Stimulated activated CD4-positive, alpha-beta T cell treated with anti-CD3 and anti-CD28 coated beads, Interleukin-4, amount 100 ng/mL, for 1 hour (primary cell): ENCODE results near the gene ERF.

Experiments used
- DNase-seq: peaks from one replicate; pipeline ENCODE4 v3.0.0-alpha.2; 2020

The ERF gene

GRCh38 chr19:42286349-42287016 is 31.6 kb upstream of the ERF start:
- no peak for DNase-seq

GRCh38 chr19:42285988-42286348 is 31.0 kb upstream of the ERF start:
- no peak for DNase-seq

DNA sequence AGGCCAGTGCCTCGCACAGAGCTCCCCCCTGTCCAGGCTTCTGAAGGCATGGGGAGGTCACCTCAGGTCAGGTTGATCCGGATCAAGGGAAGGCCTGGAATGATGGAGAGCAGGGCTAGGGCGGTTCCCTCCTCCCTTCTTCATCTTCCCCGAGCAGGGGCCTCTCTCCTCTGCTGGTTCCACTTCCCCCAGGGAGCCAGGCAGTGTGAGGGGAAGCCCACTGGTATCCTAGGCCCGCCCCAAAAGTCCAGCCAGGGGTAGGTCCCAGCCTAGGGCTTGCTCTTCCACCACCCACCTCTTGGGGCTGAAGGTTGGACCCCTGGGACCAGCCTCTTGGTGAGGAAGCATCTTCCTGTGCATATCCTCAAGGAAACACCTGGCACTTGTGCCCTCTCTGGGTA is 30.6 kb upstream of the ERF start:
- DNase-seq: no peak

DNA sequence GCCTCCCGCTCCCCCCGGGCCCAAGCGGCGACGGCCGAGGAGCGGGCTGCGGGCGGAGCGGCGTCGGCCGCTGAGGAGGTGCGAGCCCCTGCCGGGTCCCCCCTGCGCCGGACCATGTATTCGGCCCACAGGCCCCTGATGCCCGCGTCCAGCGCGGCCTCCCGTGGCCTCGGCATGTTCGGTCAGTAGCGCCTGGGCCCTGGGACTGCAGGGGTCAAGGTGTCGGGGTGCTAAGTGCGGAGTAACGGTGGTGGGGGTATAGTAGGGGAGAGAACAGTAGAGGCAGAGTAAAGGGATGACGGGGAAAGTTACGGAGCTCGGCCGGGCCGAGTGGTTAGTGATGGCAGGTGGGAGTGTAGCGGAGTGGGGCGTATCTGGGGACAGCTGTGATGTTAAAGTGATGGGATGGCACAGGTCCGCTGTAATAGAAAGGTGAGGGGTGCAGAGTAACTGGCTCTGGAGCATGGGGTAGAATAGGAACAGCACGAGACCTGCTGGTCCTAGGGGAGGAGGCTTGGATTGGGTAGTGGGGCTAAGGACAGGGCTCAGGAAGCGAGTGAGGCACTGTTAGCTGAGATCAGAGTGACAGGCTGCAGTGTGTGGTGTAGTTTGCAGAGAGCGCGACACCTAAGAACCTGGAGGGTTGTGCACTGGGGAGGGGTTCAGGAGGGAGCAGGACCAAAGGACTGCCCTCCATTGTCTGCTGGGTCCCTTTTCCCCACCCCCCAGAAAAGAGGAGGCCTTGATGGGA is 29.8 kb upstream of the ERF start:
- no peak for DNase-seq

DNA sequence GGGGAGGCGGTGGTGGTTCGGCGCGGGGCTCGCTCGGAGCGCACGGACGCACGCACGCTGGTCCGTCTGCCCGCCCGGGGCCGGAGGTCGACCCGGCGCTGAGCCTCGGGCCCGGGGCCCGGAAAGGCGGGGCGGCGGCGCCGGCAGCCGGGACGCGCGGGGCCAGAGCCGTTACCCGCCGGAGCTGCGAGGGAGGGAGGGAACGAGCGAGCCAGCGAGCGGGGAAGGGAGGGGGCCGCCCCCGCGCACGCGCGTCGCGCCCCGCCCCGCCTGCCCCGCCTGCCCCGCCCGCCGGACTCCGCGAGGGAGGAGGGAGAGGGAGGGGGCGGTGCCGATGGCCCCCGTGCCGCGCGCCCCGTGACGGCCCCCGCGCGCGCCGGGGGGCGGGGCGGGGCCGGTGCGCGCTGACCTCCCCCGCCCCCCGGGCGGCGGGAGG is 29.2 kb upstream of the ERF start:
- DNase-seq: peak; percentile 82

GRCh38 chr19:42283188-42284065 is 28.5 kb upstream of the ERF start:
- peak; percentile 95 for DNase-seq

DNA sequence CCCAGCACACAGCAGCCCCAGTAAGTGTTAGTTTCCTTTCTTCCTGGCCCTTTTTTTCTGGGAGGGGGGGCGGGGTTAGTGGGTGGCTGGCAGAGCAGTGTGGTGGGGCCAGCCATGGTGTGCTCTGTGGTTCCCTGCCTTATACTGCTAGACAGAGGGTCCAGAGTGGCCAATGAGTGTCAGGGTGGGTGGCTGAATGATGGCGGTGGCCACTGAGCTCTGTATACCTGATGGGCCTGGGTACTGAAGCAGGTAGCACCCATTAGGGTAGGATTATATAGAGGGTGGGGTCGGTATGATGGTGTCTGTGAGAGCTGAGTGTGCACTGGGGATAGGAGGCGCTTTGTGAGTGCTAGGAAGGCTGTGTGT is 27.9 kb upstream of the ERF start:
- DNase-seq: no peak

DNA sequence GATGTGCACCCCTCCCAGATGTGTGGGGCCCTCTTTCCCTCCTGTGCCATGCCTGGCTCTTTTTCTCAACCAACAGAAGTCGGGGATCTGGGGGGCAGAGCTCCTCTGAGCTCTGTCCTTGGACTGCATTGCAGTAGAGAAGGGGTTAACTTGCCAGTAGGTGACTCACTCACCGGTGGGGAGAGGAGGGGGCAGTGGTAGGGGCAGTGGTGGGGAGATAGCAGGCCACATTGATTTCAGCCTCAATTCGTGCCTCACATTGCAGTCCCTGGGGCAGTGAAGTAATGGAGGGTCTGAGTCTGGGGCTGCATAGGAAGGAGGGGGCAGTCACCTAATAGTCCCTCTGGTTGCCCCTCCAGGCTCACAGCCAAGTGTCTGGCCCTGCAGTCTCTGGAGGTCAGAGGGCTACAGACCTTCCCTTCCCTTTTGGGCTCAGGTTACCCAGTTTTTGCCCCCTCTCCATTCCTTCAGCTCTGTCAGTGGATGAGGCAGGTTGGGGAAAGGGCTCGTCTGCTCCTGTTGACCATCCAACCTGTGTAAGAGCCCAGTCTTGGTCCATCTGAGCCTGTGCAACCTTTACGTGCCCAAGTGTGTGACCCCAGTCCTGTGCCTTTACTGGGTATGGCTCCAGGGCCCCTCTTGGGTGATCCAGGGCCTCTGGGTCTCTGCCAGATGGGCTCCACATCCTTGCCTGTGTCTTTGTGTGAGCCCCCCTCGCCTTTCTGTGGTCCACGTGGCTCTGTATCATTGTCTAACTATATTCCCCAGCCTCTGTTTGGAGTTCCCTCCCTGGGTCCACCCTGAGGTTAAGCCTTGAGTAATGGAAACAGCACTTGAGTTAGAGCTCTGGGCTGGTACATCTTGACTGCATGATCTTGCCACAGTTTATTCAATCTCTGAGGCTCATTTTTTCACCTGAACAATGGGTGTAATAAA is 27.2 kb upstream of the ERF start:
- DNase-seq: no peak

- no peak for DNase-seq
These were observed 26.4 kb upstream of the ERF start for GRCh38 chr19:42281146-42281826.

DNA sequence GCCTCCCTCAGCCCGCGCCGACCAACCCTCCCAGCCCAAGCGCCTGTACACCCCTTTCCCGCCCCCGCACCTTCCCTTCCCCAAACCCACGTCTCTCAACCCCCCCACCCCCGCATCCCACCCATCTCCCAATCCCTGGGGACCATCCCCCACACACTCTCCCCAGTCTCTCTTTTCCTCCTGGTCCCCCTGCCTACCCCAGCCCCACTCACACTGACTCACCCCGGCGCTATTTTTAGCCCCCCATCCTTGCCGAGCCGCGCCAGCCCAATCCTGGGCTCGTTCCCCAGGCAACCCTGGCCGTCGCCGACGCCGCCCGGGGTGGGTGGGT is 25.9 kb upstream of the ERF start:
- peak; percentile 39 for DNase-seq

DNA sequence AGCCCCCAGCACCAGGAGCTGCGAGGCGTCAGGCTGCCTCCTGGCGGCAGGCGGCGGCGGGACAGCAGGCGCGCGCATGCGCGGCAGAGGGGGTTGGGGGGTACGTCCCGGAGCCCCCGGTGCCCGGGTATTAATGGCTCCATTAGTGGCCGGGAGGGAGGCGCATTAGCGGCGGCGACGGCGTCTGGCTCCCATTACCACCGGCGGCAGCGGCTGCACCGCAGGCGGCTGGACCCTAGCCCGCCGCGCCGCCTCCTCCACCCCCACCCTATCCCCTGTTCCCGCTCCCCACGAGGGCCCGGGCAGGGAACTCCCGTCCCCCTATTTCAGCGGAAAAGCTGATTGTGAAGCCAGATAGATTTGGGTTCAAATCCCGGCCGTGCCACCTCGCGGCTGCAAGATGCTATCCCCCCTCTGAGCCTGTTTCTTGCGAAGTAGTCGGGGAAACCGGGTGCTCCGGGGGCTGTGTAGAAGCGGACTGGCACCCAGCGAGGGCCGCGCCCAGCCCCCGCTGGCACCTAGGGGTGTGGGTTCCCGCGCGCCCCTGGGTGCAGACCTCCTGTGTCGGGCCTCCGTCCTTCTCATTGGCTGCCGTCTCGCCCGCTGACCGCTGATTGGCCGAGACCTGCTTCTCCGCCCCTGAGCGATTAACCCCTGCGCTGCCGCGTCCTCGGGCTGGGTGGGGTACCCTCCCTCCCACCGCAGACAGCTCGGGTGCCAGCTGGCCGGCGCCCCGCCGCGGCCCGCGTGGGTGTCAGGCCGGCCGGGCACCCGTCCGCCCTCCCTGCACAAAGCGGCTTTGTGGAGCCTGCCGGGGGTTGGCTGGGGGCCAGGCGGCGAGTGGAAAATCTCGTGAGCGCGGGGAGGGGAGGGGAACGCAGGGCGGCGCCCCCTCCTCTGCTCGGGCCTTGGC is 25.2 kb upstream of the ERF start:
- peak; percentile 88 for DNase-seq

DNA sequence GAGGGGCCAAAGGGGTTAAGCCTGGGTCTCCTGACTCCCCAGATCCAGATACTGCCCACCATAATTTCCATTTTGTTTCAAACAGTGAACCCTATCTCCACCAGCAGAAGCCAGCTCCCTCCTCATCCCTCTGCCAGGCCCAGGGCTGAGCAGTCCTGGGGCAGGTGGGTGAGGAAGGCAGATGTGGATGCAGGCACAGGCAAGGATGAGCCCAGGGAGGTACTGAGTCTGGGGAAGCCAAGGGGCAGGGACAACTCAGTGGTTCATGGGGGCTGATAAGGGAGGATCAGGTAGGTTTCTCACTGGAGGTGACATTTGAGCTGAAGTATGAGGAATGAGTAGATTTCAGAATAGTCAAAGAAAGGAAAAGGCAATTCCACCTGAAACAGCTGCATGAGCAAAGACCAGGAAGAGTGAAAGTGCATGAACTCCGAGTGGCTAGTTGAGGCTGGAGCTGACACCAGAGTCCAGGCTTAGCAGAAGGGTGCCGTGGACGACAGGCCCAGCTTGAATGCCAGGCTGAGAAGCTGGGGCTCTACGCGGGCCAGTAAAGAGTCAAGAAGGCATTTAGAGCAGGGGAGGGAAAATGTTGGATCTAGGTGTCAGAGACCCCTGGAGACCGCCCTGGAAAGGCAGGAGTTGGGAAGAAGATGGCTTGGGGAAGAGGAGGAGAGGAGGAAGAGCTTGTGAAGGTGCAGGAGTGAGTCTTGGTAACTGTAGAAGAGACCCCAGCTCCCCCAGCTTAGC is 24.4 kb upstream of the ERF start:
- no peak for DNase-seq

DNA sequence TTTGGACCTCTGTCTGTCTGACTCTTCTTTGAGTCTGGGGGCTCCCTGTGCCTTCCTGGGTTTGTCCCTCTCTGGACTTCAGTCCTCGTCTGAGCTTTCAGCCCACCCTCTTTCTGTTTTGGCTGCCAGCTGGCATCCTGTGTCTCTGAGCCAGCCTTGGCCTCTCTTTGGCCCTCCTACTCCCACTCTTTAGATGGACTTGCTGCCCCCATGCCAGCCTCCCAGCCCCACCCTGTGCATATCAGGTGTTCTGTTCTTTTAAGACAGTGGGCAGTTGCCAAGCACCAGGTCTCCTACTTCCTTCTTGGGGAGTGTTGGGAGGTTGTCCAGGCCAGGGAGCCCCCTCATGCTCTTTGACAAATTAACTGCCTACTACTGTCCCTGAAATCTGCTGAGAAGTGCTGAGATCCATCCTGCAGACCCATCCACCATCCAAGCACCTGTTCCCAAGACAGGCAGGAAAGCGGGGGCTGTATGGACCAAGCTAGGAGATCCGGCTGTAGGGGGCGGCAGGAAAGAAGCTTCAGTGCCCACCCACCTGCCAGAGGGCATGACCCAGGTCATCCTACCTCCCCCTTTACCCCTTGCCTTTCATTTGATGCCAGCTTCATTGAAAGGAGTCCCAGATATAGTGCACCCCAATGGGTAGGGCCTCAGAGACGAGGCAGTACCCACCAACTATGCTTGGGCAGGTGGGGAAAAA is 23.7 kb upstream of the ERF start:
- no peak for DNase-seq

GRCh38 chr19:42277821-42278451 is 23.0 kb upstream of the ERF start:
- DNase-seq: no peak

DNA sequence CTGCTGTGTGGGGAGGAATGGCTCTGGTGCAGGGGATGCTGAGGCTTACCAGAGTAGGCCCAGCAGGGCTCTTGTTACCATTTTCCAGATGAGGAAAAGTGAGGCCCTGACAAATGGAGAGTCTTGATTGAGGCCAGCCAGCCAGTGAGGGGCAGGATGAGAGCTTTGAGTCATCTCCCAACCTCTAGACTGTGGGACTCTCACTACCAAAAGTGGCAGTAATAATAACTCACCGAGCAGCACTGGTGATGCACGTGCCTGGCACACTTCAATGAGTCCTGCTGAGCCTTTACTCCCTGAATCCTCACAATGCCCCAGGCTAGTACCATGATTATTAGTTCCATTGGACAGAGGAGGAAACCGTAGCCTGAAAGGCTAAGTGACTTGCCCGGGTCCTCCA is 21.9 kb upstream of the ERF start:
- DNase-seq: no peak

DNA sequence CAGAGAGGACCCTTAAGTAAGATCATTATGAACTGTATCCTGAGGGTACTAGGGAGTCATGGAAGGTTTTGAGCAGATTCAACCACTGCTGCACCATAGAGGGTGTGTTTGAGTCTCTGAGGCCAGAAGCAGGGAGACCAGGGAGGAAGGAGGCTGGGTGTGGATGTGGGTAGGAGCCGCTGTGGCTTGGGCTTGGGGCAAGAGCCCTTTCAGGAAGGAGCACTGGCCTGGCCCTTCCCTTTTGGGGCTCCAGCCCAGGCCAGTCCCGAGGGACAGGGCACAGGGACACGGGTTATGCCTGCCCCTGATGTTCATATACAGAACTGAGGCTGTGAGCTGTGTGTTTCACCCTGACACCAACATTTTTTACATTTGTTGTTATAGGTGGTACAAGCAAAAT is 21.4 kb upstream of the ERF start:
- DNase-seq: no peak

- DNase-seq: no peak
These were observed 20.6 kb upstream of the ERF start for GRCh38 chr19:42275517-42275916.

GRCh38 chr19:42275103-42275502 is 20.2 kb upstream of the ERF start:
- no peak for DNase-seq

- no peak for DNase-seq
These were observed 19.2 kb upstream of the ERF start for GRCh38 chr19:42274065-42274682.
